ENCODE data around the gene HAL. TPM values are rescaled to one million over a fixed set of nuclear protein-coding genes. Genes with fewer than 3 reads are reported as not detected.
A peak's percentile ranks its signal among the peaks of the same experiment; 100 is the strongest.

HAL gene, protein sequence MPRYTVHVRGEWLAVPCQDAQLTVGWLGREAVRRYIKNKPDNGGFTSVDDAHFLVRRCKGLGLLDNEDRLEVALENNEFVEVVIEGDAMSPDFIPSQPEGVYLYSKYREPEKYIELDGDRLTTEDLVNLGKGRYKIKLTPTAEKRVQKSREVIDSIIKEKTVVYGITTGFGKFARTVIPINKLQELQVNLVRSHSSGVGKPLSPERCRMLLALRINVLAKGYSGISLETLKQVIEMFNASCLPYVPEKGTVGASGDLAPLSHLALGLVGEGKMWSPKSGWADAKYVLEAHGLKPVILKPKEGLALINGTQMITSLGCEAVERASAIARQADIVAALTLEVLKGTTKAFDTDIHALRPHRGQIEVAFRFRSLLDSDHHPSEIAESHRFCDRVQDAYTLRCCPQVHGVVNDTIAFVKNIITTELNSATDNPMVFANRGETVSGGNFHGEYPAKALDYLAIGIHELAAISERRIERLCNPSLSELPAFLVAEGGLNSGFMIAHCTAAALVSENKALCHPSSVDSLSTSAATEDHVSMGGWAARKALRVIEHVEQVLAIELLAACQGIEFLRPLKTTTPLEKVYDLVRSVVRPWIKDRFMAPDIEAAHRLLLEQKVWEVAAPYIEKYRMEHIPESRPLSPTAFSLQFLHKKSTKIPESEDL
- not detected for polyA plus RNA-seq (2013, experiment 1 of 2; ENCODE audit: insufficient read length)
- 0.30 TPM for polyA plus RNA-seq (2013, experiment 2 of 2; ENCODE audit: insufficient read length)

DNA sequence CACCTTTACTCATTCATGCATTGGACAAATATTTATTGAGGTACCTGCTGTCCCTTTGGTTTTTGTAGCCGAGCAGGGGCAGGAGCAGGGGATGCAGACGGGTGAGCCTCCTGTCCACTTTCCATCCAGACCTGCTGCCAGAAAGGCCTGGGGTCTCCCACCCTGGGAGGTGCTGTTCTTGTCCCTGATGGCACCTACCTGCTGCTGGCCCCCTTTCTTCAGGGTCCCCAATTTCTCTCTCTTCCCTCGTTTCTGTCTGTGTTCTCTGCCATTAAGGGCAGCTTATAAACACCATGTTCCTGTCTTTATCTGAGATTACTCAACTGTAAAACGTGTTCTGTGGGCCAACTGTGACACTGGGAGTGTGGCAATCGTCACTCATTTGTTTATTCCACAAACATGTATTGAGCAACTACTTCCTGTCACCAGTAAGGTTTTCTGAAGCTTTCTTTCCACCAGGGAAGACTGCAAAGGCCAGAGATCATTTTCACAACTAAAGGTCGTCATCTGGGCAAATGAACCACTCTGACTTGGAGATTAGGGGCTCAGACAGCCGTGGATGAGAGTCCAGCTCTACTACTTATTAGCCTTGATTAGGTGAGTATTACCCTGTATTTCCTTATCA lies at the start of gene HAL:
TSS of gene HAL (minus strand) at position 311 of the 625 bp plus-strand sequence. CDS start 434 bp downstream, outside the sequence.
- DNase-seq, result no peak

DNA sequence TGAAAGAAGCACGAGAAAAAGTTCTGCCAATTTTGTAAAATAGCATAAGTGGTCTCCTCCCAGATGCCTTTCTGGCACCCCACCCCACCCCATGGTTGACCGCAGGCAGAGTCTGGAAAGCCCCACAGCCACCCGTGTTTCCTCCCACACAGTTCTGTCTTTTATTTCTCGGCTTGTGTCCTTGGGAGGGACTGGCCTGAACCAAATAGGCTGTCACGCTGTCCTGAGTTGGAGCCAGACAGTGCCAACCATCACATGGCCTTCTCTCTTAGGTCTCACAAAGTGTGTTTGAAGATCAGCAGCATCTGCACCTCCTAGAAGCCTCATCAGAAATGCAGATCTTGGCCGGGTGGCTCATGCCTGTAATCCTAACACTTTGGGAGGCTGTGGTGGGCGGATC lies 49.4 kb upstream of the HAL start:
- DNase-seq, result no peak

DNA sequence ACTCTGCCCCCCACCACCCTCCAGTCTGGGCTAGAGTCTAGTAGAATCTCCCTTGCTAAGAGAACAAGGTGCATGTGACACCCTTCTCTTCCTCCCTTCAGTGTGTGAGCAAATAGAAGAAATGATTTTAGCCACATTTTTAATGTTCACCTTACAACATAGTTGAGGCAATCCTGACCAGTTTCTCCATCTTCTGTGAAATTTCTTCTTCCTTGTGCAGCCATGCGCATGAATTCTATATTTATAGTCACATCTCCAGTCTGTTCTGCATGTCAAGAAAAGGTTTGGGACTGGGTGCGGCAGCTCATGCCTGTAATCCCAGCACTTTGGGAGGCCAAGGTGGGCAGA lies 48.8 kb upstream of the HAL start:
- no peak for DNase-seq

DNA sequence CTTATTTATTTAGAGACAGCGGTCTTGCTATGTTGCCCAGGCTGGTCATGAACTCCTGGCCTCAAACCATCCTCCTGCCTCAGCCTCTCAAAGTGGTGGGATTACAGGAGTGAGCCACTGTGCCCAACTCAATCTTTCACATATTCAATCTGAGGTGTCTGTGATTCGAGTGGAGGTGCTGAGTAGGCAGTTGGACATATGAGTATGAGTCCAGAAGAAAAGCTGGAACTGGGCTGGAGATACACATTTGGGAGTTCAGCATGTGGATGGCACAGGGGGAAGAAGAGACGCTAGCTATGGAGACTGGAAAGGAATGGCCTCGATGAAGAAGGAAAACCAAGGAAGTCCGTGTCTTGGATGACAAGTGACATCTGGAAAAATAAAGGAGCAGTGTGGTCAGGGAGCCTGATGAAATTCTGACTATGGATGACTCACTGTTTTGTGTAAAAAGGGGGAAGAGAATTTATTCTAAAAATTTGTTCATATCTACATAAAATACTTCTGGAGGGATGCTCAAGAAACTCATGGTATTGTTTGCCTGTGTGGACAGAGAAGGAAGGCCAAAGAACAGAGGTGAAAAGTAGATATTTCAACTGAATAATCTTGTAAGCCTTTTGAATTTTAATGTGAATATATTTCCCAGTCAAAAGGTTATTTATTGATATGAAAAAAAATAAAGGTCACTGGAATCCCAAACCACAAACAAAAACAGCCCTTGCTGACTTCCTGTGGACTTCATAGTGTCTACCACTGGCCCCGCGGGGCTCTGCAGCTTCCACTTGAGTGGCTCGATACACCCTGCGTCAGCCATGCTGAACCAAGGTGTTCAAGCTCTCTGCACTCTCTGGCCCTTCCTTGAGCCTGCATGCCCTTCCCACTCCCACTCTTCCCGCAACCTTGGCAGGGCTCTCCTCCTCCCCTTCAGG lies 48.1 kb upstream of the HAL start:
- peak; percentile 81 for DNase-seq

DNA sequence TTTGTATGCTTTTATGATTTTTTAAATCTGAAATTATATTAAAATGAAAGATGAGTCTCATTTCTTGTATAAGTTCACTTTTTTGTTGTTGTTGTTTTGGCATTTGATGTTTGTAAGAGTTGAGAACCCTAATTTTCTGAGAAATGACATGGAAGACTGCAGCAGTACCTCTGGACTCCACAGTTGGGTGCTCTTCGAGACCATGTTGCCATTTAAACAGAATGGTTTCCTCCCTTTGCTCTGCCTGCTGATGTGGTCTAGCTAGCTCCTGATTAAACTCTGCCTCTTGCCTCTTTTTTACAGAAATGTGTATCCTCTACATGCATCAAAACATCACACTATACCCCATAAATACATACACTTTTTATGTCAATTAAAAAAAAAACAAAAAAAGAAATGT lies 45.0 kb upstream of the HAL start:
- DNase-seq, result no peak

DNA sequence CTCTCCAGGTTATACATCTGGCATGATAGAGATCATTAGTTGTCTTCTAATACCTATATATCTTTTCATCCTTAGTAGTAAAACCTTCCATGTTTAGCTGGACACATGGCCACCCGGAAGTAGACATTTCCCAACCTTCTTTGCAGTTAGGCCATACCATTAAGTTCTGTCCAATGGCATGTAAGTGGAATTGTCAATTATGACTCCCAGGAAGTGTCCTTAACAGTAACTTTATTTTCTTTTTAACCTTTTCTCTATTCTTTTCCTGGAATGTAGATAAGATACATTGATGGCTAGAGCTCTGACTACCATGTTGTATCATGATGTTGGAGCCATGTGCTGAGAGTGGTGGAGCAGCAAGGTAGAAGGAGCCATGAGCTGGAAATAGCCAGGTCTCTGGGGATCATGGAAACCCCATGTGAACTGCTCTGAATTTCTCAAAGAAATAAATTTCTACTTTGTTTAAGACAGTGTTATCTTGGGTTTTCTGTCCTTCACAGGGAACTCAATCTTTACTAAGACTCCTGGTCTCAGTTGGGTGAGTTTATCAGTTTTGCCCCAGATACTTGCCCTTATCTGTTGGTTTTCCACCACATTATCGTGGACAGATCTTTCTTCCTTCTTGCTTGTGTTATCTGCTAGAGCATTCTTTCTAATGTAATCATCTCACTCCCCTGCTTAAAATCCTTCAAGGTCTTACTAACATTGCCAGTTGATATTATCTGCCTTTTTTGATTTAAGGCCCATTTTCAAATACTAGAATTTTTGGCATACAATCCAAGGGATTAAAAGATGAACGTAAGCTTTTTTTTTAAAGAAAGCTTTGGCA lies 44.4 kb upstream of the HAL start:
- DNase-seq, result no peak

DNA sequence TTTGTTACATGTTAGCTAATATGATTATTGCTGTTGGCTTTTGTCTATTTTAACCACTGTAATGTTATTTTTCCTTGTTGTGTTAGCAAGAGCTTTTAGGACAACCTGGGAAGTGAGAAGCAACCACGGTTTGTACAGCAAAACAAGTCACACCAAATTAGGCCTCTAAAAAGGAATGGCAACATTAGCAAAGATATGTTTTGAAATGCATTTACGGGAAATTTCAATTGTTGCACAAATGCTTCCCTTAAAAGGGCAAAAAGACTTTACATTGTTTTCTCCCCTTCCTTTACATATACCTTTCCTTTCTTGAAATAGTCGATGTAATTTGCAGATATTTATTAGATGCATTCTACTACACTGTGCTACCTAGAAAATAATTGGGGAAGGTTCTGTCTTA lies 43.4 kb upstream of the HAL start:
- DNase-seq, result no peak

DNA sequence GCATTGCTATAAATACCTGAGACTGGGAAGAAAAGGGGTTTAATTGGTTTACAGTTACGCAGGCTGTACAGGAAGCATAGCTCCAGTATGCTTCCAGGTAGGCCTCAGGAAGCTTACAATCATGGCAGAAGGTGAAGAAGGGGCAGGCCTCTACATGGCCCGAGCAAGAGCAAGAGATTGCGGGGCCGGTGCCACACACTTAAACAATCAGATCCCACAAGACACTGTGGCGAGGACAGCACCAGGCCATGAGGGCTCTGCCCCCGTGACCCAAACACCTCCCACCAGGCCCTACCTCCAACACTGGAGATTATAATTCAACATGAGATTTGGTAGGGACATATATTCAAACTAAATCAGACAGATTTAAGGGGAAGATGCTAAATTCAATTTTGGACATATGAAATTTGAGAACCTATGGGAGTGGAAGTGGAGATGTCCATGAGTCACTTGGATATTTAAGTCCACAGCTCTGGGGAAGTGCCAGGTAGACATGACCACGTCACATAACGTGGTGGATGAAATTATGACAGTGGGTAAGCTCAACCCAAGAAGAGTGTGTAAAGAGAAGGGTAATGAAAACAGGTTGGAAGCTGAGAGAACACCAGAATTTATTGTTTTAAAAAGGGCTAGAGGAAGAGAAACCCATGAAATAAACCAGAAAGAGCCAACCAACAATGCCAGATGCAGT lies 40.8 kb upstream of the HAL start:
- peak; percentile 31 for DNase-seq

DNA sequence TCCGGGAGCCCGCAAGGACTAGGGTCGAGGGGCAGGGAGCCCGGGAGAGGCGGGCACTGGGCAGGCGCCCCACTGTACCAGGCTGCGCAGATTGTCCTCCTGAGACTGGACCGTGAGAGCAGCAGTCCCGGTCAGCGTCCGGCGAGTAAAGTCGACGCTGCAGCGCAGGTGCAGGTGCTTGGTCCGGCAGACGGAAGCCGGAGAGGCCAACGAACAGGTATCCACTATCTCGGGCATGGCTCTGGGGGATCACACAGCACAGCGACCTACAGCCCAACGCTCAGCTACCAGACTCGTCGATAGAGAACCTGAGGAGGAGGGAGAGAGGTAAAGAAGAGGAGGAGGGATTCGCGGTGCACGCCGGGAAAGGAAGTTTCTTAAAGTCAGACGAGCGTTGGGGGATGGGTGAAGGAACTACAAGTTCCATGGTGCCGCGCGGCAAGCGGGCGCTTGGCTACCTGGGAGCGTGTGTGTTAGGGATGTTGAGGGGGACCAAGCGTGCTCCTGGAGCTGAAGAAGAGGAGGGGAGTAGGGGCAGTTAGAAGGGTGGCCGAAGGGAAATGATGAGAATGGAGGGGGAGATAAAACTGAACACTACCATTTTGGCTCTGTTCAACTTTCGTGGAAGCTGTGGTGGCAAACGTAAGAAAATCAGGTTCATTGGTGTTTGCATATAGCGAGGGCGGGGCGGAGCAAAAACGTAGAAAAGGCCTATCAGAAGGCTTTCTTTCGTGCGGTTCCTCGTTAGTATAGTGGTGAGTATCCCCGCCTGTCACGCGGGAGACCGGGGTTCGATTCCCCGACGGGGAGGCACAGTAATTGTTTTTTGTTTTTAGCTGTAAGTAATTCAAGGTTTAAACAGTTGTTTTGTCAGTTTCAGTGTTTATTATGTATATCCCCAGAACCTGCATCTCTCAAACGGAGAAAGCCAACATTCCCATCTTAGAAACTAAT lies 39.4 kb upstream of the HAL start, which contains the start of gene LTA4H:
TSS of gene LTA4H (minus strand) at position 305 of the 954 bp plus-strand sequence. CDS start at position 237, 68 bp downstream.
- peak; percentile 98 for DNase-seq

DNA sequence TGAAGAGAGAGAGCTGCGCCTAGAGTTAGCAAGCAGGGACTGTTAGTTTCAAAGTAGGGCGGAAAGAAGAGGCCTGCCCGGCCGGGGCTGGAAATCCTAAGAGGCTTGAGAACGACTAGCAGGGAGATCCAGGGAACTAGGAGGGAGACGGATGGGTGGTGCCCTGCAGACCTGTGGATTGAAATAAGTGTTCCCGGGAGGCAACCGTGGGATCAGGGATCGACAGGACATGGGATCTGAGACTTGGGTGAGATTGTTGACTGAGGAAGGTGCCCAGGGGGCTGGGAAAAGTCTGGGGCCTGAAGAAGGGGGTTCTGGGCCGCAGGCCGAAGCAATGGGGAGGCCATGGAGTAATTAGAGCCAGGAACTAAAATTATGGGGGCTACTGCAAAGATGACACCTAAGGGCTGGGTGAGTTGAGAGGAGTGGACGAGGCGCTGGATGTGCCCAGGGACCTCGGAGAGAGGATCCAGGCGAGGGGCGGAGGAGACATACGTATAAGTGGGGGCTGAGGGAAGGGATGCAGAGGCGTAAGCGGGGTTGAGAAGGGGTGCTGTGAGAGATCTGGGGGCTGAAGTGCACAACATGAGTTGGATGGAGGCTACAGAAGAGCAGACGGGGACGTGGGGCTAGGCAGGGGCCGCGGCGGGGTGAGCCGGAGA lies 38.6 kb upstream of the HAL start:
- DNase-seq, result peak; percentile 27

DNA sequence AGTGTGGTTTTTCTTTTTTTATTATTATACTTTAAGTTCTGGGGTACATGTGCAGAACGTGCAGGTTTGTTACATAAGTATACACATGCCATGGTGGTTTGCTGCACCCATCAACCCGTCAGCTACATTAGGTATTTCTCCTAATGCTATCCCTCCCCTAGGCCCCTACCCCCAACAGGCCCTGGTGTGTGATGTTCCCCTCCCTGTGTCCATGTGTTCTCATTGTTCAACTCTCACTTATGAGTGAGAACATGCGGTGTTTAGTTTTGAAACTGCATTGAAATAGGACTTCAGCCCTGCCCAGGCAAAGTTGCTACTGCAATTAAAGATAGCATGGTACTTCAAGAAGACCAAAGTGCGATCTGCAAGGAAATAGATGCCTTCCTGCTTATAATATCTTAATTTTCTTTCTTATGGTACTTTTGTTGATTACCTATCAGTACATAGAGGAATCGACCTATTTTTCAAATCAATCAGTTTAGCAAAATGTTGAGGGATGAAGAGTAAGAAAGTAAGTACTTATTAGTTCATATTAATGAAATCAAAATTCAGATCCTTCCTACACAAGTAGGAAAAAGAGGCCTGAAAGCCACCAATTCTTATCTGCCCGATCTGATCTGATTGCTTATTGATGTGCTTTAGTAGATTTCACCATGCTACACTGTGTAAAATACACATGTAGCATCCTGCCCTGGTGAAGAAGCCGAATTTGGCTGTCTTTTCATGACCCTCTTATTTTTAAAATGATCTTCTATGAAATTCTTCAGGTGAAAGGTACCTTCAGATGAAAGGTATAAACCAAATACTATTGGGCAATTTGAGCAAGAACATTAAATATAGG lies 37.6 kb upstream of the HAL start:
- no peak for DNase-seq

DNA sequence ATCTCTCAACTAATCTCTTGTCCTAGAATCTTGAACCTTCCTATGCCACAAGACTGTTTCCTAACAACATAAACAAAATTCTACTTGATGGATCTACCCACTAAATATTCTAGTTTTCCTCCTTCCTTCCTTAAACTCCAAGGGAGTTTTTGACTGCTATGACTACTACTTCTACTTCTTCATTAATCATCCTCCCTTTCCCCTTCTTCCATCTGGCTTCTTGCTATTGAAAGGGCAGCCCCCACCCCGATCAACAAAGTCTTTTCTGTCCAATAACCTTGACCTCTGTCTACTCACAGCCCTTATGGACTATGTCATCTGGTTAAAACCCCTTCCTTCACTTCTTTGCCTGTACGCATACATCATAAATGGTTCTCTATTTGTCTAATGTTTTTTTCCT lies 33.7 kb upstream of the HAL start:
- DNase-seq, result no peak

DNA sequence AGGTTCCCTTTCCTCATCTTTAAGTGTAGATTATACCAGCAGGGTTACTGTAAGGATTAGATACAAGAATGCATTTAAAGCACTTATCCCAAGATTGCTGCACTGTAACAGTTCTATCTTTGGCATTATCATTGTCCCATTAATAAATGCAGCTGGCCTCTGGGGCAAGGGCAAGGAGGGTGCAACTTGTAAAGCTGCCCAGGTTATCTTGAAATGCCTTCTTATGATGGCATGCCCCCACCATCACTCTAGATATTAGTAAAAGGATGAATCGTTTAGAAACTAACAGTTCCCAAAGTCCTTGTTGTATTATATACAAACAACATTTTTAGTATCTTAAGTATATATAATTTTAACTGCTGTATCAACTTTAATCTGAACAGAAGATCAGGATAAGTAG lies 32.4 kb upstream of the HAL start:
- no peak for DNase-seq

DNA sequence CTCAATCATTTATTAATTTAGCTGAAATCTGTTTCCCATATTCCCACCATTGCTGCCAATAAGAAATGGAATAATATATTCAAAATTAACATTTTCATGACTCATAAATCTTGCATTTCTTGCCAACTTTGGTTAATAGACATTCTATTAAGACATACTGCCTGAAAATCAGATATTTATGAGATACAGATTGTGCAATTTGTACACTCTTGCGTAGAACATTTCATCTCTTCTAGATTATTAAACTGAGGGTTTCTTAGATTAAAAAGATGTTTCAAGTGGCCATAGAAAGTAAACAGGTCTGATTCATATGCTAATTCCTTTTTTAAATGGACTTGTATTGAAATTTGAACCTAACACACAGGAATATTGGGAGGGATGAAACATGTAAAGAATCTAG lies 30.2 kb upstream of the HAL start:
- no peak for DNase-seq

DNA sequence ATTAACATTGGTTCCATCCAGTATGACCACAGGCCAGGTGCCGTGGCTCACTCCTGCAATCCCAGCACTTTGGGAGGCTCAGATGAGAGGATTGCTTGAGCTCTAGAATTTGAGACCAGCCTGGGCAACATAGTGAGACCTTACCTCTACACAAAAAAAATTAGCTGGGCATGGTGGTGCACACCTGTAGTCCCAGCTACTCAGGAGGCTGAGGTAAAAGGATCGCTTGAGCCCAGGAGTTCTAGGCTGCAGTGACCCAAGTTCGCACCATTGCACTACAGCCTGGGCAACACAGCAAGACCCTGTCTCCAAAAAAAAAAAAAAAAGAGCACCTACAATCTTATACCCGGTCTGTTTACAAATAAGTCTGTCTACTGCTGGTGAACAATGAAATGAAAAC lies 29.4 kb upstream of the HAL start:
- no peak for DNase-seq

DNA sequence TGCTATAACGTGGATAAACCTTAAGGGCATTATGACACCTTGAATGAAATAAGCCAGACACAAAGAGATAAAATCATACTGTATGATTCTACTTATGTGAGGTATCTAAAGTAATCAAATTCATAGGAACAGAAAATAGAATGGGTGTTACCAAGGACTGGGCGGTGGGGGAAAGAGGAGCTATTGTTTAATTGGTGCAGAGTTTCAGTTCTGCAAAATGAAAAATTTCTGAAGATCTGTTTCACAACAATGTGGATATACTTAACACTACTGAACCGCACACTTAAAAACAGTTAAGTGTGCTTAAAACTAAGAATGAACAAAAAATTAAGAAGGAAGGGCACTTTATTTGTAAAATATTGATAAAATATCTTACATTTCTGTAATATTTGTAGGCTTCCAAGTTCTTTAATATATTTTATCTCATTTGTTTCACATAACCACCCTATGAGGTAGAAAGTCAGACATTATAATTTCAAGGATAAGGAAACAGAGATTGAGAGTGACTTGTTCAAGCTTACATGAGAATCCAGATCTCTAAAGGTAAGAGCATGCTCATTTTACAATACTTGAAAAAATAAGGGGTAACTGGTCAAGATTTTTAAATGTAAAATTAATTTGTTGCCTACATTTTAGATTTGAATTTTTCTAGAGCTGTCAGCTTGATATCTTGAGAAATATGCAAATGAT lies 24.3 kb upstream of the HAL start:
- no peak for DNase-seq

DNA sequence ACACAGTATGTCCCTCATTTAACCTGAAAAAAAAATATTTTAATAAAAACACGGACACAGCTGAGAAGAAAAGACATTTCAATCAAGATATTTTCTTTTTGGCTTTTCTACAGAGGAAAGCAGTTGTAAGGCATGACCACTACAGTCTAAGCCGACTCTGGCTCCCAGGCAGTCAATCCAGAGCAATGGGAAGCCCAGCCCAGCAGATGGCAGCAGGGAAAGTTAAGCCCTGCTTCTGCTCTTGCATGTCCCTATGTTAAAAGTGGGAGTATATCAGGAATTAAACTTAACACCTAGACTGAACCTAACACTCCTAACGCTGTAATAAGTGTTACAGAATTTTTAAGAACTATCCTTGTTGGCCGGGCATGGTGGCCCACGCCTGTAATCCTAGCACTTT lies 19.5 kb upstream of the HAL start:
- DNase-seq, result peak; percentile 25

Measured in fibroblast of skin of scalp (primary cell).